Ovary (tissue), 3 donors: ENCODE measurements around the gene CISD2.

Source experiments
- EP300 ChIP-seq: sonication (generic); formaldehyde crosslinking; IDR thresholded peaks from one replicate; pipeline ENCODE4 v1.6.1; 2017; ENCODE audit warnings: antibody characterized with exemption
- POLR2A ChIP-seq: fragments of 450-650 bp; IDR thresholded peaks from one replicate; pipeline ENCODE4 v1.6.1; 2017; ENCODE audit warnings: antibody characterized with exemption, mild to moderate bottlenecking, moderate library complexity
- TF ChIP-seq, protein P1 (sequence below), 3 donors: fragments of 450-650 bp in 2 of 3; fragments of 200-600 bp in 1 of 3; IDR thresholded peaks; one replicate each; pipeline versions ENCODE4 v1.5.1 to v1.8.0; 2016 to 2022; ENCODE audit warnings: antibody characterized with exemption in 3 of 3, mild to moderate bottlenecking in 1 of 3
- donor health status: DM: no; HTN: no; CAD: no.

DNA sequence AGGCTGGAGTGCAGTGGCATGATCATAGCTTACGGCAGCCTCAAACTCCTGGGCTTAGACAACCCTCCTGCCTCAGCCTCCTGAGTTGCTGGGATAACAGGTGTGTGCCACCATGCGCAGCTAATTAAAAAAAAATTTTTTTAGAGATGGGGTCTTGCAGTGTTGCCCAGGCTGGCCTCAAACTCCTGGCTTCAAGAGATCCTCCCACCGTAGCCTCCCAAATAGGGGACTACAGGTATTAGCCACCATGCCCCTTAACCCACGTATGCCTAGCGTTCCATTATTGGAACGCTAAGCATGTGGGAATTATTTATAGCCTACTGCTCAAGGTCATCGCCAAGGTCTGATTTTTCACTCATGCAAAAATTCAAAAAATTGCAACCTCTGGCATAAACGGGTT lies 21.1 kb upstream of the CISD2 start:
- TF ChIP-seq POLR2A: no peak
- TF ChIP-seq, protein P1, sequence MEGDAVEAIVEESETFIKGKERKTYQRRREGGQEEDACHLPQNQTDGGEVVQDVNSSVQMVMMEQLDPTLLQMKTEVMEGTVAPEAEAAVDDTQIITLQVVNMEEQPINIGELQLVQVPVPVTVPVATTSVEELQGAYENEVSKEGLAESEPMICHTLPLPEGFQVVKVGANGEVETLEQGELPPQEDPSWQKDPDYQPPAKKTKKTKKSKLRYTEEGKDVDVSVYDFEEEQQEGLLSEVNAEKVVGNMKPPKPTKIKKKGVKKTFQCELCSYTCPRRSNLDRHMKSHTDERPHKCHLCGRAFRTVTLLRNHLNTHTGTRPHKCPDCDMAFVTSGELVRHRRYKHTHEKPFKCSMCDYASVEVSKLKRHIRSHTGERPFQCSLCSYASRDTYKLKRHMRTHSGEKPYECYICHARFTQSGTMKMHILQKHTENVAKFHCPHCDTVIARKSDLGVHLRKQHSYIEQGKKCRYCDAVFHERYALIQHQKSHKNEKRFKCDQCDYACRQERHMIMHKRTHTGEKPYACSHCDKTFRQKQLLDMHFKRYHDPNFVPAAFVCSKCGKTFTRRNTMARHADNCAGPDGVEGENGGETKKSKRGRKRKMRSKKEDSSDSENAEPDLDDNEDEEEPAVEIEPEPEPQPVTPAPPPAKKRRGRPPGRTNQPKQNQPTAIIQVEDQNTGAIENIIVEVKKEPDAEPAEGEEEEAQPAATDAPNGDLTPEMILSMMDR (IDR thresholded peaks at IDR 0.05): no peak
- TF ChIP-seq EP300: no peak
